ENCODE results near the gene SLC5A11.

GRCh38 chr16:24930440-24930839 lies 84.7 kb downstream of the SLC5A11 start:
- no peak for TF ChIP-seq POLR2A (IDR thresholded peaks at IDR 0.05; ENCODE audit: low read depth, low read length)
- TF ChIP-seq TAF1 (IDR thresholded peaks at IDR 0.05; ENCODE audit: borderline replicate concordance, low read depth, low read length): no peak
